Smooth muscle cell of the brain vasculature (primary cell): ENCODE data around the gene TOMM6.
"Not testable (repeated sequence)": the region's sequence is repeated elsewhere in the genome, so short reads cannot be mapped to it uniquely, and the experiment has no call there.

Experiments used
- DNase-seq: peaks from one replicate; pipeline ENCODE4 v3.0.0-alpha.2; 2012; ENCODE audit warnings: low read depth, low spot score

Gene TOMM6

DNA sequence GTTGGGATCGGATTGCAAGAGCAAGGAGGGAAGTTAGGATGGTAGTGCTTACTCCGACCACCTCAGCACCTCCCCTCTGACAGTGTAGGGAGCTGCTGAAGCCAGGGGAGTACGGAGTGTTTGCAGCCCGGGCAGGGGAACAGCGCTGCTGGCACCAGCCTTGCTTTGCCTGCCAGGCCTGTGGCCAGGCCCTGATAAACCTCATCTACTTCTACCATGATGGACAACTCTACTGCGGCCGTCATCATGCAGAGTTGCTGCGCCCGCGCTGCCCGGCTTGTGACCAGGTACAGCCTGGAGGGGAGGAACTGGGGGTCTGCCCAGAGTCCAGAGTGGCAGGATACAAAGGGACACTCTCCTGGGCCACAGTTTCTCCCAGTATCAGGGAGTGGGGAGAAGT lies 2.2 kb upstream of the TOMM6 start:
- no peak for DNase-seq

DNA sequence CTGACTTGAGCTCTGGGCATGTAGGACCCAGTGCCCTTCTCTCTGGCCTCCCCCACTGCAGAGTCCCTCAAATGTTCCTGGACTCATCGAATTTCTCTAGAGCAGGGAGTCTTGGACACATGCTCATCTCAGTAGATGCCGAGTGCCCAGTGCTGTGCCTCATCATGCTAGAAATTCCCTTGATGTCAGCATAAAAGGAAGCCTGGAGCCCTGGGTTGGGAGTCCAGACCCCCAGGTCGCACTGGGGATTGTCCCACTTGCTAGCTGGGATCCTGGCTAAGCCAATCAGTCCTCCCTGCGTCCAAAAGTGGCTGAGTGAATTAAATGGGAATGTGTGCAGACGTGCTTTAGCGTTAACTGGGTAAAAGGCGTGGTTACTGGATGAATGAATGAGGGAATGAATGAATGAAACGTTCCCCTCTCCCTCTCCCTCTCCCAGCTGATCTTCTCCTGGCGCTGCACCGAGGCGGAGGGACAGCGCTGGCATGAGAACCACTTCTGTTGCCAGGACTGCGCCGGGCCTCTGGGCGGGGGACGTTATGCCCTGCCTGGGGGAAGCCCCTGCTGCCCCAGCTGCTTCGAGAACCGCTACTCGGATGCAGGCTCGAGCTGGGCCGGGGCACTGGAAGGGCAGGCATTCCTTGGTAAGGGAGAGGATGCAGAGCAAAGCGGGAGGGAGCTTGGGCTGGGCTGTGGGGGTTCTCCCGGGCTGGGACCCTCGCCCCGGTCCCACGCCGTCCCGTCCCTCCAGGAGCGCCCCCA lies 1.6 kb upstream of the TOMM6 start:
- DNase-seq: no peak

DNA sequence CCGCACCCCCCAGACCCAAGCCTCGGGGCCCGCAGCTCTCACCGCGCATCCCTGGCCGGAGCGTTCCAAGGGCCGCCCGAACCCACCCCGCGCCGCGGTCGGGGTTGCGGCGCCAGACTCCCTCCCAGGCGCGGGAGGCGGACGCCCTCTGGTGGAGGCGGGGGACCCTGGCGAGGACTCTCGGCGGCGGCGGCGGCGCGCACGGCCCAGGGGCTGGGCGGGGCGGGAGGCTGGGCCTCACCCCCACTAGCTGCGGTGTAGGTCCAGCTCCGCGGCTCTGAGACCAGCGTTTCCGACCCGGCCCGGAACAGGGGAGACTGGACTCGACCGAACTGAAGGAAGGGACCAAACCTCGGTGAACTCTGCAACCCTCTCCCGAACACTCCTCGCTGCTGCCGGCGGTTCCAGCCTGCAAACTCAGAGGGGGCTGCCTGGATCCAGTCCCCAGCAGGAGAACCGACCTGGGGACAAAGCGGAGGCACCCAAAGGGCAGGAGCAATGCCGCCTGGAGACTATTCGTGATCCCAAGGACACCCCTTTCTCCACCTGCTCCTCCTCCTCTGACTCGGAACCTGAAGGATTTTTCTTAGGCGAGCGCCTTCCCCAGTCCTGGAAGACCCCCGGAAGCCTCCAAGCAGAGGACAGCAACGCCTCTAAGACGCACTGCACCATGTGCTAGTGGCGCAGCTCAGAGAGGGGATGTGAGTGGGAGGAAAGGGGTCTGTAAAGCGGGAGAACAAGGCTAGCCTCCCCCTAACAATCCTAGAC lies 859 bp upstream of the TOMM6 start:
- DNase-seq: peak; percentile 39

DNA sequence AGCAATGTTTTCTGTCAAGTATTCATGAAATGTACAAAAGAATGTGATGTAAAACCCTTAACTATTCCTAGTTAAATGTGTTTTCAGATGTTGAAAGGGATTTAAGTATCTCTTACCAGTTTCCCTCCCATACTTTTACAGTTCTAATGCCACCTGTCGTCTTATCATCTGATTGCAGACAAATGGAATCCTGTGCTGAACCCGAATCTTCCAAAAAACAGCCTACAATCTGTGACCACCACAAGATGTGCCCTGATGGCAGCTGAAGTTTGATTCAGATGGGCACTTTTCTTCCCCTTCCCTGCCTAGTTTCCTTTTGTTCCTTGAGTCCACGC lies 1.9 kb downstream of the TOMM6 start:
- no peak for DNase-seq

DNA sequence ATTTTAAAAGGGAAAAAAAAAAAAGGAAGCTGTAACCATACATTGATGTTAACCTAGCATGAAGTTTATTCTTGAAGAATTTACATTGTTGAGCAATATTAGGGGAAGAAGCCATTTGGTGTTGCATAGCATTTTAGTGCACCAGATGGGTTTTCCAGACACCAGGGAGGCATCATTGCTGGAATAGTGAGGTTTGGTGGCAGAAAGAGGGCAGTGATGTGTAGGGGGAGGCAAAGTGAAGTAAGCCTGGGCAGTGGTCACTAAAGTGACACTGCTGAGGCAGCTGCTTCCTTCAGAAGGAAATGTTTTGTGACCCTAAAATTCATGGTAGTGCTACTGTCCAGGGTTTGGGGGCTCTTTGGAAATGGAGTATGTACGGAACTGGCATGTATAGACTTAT lies 2.6 kb downstream of the TOMM6 start:
- no peak for DNase-seq

DNA sequence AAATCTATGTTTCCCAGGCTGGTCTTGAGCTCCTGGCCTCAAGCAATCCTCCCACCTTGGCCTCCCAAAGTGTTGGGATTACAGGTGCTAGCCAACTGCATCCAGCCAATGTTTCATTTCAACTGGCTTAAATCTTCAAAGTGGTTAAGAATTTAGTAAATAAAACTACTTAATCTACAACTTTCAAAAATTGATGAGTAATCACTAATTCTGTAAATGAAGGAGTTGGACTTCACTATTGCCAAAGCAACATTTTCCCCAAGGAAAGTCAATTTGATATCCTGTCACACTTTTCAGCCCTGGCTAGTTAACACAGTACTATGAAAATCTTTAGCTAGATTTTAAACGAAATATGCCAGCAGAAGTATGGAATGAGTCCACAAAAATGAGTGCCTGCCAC lies 3.8 kb downstream of the TOMM6 start:
- no peak for DNase-seq

DNA sequence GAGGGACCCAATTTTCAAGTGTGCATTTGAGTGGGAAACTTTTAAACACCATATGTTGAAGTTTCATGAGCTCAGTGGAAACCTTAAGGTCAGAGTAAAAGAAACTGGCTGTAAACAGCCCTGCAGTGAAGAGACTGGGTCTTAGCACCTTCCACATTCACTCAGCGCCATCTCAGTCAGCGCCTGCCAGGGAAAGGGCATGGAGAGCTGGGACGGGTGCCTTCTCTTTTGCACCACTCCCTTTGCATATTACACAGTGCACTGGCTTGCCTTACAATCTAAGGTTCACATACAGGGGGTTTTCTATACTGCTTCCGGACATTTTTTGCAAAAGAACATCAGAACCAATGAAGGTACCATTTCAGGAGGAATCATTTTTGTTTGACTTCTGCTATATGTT lies 4.5 kb downstream of the TOMM6 start:
- DNase-seq: no peak

DNA sequence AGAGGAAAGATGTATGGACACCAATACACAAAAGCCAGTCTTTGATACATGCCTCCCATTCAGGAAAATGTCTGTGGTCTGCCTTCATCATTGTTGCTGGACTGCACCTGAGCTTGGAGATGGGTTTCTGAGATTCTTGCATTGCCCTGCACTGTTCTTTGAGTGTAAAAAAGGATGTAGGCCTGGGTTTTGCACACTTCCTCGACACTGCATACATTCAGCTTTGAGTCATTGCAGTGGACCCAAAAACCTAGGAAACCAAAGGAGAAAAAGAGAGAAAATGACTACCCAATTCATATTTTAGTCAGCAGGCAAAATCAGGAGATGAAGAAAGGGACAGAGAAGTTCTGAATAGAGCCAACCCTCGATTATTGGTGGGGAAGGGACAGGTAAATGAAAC lies 9.0 kb downstream of the TOMM6 start:
- DNase-seq: no peak

DNA sequence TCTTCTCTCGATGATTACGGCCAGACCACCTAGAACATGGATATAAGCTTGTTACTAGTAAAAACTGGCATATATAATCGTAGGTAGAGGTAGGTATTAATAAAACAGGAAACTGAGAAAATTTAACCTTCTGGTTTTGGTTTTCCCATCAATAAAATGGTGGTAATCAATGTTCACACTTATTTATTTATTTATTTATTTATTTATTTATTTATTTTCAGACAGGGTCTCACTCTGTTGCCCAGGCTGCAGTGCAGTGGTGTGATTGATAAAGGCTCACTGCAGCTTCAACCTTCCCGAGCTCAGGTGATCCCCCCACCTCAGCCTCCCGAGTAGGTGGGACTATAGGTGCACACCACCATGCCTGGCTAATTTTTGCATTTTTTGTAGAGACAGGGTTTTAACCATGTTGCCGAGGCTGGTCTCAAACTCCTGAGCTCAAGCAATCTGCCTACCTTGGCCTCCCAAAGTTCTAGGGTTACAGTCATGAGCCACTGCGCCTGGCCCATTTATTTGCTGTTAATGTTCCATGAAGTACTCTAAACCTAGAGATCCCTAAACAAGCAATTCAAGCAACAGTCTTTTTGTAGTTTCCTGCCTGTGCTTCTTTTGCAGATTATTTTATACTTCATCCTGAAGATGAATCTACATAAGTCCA lies 11.5 kb downstream of the TOMM6 start:
- no peak for DNase-seq

DNA sequence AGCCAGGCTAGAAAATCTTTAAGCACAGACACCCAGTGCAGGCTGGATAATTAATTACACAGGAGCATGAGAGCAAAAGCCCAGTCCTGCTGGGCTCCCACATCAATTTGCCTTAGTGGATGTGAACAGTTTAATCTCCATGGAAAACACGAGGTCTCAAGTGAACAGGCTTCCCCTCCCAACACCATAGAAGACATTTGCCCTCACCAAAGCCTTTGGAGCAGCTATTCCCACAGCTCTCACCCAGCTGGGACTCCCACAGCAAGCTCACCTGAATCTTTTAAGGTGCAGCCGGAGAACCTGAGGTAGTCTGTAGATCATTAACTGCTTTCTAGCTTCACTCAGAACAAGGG lies 12.0 kb downstream of the TOMM6 start:
- DNase-seq: no peak

DNA sequence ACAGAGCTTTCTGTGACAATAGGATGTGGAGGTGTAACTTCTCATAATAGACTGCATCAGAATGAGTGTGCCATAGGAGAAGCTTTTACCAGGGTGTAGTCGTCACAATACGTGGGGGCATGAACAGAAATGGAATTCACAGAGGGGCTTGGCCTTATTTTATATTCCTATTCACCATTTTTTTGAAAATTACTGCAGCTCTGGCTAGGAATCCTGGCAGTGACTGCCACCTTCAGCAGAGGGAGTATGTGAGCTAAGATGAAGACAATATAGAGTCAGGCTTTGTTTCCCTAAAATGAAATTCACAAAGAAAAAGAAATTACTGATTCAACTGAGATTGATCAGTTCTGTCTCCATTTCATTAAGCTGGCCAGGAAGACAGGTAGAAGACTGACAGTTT lies 13.9 kb downstream of the TOMM6 start:
- no peak for DNase-seq

DNA sequence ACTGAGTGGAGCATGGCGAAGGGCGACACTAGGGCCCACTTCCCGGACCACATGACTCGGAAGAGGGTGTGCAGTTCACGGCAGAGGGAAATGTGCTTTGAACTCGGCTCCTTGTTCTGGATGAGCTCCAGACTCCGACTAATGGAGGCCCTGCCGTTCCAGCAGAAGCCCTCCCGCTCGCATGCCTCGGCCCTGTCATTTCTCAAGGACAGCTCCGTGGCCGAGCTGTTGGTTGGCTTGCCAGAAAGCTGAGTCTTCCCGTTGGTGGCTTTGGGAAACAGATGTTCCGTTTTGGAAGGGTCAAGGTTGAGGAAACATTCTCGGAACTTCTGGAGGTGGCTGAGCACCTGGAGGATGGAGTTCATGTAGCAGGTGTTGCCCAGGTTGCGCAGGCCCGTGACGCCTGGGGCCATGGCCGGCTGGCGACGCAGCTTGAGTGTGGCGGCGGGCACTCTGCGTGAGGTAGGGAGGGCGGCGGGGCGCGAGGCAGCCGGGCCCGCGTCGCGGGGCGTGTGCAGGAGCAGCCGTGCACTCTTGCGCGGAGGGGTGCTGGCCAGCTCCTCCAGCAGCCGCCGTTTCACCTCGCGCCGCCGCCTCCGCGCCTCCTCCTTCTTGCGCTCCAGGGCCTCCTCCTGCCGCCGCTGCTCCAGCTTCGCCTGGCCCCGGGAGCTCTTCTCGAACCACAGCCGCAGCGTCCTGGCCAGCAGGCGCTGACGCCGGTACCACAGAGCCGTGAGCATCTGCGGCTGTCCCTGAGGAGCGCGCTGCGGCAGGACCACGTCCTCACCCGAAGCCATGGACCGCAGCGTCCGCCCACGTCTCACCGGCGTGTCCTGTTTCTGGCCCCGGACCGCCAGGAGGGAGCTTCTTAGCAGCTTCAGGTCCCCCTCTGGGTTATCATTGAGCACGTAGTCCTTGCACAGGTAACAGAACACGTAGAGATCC lies 18.6 kb downstream of the TOMM6 start:
- no peak for DNase-seq

DNA sequence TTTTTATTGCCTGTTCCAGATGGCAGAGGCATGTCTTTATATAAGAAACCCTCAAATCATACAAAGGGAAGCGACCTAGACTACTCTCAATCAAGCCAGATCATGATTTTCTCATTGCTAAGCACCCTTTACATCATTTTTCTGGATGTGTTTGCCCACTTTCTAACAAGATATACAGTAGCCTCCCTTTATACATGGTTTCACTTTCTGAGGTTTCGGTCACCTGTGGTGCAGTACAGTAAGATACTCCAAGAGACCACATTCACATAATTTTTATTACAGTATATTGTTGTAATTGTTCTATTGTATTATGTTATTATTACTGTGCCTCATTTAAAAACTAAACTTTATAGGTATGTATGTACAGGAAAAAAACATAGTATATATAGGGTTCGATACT lies 23.6 kb downstream of the TOMM6 start:
- no peak for DNase-seq

DNA sequence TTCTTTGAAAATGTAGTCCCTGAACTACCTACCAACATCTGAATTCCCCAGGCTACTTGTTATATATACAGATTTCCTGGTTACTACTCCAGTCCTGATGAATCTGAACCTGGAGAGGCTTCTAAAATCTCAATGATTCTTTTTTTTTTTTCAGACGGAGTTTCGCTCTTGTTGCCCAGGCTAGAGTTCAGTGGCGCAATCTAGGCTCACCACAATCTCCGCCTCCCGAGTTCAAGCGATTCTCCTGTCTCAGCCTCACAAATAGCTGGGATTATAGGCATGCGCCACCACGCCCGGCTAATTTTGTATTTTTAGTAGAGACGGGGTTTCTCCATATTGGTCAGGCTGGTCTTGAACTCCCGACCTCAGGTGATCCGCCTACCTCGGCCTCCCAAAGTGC lies 24.5 kb downstream of the TOMM6 start:
- not testable (repeated sequence) for DNase-seq

DNA sequence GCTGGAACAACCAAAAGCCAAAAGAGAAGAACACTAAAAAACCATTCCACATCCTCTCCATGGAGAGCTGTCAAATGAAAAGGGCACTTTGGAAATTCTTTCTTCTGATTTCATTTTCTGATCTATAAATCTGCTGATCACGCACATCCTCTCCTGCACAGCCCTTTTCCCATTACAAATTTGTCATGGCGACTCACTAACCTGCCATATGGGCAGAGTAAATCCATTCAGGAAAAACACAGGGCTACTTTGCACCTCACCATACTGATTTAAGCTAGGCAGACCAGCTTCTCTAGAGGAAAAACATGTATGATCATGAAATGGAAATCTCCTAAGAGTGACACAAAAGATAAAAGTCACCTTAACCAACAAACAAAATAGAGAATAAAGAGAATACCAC lies 26.0 kb downstream of the TOMM6 start:
- no peak for DNase-seq

DNA sequence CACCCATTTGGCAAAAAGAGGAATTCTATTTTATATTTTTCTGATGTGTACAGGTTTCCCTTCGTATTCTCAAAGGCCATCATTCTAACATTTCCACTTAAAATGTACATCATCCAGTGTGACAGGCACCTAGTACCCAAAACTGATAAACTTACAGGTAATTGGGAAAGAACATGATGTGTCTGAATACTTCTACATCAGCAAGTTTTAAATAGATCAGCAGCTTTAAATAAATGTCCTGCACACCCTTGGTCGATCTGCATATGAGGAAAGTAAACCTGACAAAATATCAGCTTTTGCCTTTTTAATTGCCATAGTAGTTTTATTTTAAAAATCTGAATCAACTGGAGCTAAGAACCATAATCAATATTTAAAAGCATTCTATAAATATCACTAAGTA lies 26.5 kb downstream of the TOMM6 start:
- DNase-seq: no peak

DNA sequence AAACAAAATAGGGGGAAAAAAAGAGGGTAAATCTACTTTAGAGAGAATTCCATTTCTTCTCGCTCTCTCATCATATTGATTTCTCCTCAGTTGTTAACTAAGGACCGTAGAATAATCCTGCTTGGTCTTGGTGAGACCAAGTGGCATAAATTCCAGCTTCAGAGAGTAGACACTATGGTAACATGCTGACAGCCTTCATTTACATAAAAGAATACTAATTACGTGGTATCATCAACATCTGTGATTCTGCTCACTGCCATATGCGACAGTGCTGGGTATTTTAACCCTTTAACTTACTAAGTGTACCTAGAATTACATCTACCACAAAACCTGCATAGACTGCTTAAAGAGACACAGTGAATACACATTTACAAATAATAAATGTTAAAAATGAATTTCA lies 27.1 kb downstream of the TOMM6 start:
- DNase-seq: no peak

DNA sequence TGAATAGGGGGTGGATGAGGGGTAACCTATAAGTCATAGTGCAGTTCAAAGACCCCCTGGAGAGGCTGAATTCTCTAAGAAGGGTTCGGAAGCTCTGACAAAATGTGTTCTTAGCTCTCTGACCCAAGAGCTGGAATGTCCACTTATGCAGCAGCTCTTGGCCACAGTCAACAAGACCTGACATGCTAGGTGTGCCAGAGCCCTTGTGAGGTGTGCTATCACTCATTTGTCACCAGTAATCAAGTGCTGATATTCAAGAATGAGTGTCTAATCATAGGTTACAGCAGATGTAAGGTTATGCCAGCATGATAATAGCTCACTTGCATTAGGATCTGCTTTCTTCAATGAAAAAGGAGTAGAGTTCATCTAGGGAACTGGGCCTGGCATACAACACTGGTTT lies 28.1 kb downstream of the TOMM6 start:
- no peak for DNase-seq

DNA sequence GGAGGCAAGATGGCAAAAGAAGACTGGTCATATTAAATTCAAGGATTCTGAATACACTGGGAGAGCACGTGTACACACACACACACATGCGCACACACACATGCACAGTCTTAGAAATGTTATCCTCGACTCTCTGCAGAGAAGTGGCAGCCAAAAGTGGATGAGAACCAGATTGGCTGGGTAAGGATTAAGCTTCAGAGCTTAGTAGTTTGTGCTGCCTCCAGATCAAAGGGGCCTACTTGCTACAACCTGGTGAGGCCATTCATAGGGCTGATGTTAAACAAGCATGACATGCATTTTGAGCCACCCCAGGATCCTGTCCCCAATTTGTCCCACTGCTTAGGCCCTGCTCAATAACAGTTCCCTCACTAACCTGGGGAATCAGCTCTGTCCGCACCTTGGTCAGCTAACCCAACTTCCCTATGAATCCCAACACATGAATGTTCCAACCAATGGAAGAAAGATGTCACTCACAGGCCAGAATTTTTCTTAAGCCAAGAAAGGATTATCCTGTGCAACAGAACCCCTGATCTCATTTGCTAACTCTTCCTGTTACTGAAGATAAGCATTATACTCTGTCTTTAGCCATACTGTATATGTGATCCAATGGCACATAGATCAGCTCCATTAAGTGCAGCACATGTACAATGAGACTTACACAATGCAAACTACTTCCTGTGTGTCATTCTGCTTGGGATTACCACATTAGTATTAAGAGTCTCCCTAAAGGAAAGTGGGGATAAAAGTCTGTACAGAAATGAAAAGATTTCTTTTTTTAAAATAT lies 31.0 kb downstream of the TOMM6 start:
- no peak for DNase-seq

DNA sequence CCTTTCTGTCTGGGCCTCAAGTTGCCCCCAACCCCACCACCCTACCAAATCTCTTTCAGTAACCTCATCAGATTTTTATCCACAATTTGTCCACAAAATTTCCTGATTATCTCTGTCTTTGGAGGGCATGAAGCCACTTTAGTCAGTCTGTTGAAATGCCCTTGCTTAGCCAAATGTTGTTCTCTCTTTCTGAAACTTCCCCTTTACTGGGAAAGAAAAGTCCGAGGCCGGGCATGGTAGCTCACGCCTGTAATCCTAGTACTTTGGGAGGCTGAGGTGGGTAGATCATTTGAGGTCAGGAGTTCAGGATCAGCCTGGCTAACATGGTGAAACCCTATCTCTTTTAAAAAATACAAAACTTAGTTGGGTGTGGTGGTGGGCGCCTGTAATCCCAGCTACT lies 33.8 kb downstream of the TOMM6 start:
- DNase-seq: no peak

DNA sequence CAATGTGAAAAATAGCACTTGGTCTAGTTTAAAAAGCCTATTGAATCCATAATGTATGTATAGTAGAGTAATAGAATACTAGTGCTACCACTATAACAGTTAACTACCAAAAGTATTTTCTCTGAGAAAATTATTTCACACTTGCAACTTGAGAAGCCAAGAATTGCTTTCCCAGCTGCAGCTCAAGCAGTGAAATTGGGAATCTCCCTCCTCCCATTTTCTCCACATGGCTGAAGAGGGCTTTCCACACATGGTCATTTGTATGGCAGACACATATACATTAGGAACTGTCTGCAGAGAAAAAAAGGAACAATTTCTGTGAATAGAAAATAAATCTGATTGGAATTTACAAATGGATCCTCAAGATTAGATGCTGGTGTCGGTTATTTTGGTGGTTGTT lies 34.5 kb downstream of the TOMM6 start:
- no peak for DNase-seq
